GM18907 (cell line): ENCODE measurements around the gene GFRA4.

Experiments used
- ATAC-seq: cut with Tn5 transposase; IDR thresholded peaks from one replicate; pipeline ENCODE4 v1.9.1; 2021; ENCODE audit warnings: mild to moderate bottlenecking, moderate library complexity; ENCODE audit not compliant: unreplicated experiment

Gene GFRA4

GRCh38 chr20:3655131-3655405, 8.1 kb downstream of the GFRA4 start:
- ATAC-seq = no peak

- no peak for ATAC-seq
Observed at GRCh38 chr20:3654326-3655130, 8.7 kb downstream of the GFRA4 start.

DNA sequence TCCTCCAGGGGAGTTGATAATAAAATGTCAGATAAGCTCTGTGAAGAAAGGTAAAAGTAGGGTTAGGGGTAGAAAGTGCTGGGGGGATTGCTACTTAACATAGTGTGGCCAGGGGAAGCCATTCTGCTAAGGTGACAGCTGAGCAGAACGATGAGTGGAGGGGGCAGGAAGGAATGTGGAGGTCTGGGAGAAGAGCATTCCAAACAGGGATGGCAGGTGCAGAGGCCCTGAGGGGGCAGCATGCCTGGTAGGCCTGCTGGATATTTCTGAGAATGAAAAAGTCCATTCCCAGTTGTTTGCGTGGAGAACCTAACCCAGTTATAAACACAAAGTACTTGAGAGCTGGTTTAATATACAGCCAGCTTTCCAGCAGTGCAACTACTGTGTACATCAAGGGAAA, 9.3 kb downstream of the GFRA4 start:
- no peak for ATAC-seq

DNA sequence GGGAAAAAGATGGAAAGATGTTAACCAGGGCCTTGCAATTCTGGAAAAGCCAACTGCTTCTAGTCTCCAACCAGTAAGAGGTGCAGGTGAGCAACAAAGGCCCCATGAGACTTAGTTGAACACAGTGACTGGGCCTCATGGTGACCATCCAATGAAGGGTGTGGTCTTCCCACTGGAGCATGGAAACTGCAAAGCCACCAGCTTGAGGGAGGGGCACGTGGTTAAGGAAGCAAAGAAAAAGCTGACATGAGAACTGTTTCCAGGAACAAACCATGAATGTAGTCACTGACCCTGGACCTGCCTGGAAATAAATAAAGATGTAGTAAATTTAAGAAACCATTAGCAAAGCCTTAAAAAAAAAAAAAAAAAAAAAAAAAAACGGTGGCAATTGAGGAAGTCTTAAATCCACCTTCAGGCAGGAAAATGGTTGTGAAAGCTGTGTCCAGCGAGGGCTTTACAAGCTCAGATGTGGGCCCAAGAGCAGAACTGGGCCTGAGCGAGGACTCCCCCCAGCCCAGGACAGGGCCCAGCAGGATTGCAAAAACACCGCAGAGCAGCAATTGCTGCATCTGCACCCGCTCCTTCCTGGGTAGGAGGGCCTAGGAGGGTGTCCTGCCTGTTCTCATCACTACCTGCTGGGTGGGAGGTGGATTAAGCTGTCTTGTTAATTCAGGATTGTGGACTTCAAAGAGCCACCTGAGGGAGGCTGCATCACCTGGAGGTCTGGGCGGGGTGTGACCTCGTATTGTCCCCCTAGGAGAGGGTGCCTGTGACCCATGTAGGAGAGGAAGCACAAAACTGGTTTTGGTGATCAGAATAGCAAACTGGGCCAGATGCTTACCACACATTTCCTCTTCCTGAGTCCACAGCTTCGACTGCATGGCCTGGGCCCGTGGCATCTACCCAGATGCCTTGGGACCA, 10.3 kb downstream of the GFRA4 start:
- no peak for ATAC-seq

- no peak for ATAC-seq
Observed at GRCh38 chr20:3652221-3652620, 11.0 kb downstream of the GFRA4 start.

DNA sequence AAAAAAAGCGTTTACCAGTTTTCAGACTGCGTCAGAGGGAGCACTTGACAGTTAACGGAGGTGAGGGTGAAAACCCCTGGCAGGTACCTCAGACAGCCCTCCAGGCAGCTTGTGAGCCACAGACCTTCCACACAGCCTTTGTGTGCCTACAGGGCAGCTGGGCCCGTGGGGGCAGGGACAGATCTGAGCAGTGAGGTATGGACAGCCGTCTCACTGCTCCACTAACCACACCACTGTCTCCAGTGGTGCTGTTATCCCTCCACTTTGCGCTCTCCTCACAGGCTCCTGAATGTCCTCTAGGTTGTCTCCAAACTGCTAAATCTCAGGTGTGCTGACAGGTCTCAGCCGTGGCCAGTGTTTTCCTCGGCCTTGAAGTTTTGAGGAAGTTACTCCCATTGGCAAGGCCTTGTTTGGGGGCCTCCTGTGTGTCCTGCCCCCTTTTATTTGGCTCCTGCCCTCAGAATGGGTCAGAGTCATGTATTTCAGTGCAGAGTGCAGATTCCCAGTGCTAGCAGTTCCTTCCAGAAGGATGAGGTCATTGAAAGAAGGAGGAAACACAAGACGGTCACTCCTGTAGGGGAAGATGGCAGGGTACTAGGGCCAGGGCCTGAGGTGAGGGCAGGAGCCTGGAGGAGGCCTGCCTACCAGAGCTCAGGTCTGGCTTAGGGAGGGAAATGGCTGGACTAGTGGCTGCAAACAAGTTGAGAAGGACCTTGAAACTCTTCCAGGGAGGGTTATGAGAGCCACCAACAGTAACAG, 11.8 kb downstream of the GFRA4 start:
- no peak for ATAC-seq

- ATAC-seq = no peak
Observed at GRCh38 chr20:3648951-3649350, 14.2 kb downstream of the GFRA4 start.

DNA sequence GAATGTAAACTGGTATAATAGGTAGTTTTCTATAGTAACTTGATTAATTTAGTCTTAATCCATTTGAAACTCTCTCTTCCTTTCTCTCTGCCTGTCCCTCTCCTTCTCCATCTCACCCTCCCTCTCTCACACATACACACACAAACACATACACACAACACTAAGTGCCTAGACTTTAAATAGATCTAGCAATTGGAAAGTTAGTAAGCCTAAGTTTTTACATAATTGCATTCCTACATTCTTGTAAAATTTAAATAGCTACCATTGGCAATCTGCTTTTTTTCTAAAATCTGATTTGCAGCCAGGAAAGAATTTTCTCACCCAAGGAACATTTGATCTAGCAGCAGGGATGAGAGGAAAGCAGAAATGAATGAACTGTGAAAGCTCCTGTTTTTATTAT, 15.7 kb downstream of the GFRA4 start:
- ATAC-seq = no peak

DNA sequence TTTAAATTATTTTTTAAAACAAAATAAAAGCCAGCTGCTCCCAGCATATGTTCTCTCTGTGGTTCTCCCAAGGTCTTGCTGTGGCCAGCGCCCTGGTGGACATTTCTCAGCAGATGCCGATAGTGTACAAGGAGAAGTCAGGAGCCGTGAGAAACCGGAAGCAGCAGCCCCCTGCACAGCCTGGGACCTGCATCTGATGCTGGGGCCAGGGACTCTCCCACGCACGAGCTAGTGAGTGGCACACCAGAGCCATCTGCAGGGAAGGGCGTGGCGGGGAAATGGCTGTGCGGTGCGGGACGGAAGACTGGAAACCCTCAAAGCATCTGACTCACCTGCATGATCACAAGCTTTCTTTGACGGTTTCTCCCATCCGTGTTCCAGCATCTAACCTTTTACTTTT, 16.5 kb downstream of the GFRA4 start:
- ATAC-seq = no peak

- ATAC-seq = no peak
Observed at GRCh38 chr20:3646067-3646440, 17.1 kb downstream of the GFRA4 start.

GRCh38 chr20:3645309-3646066, 17.7 kb downstream of the GFRA4 start:
- no peak for ATAC-seq

DNA sequence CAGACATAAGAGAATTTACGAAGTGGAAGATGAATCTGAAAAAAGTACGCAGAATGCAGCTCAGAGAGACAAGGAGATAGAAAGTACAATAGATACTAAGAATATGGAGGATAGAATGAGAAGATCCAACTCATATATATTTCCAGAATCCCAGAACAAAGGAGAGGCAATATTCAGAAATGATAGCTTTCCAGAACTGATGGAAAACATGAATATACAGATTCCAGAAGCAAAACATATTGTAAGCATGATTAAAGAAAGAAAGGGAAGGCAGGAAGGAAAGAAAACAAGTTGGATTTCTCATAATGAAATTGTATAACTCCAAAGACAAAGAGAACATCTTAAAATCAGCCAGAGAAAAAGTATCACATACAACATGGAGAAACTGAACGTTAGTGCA, 22.9 kb downstream of the GFRA4 start:
- no peak for ATAC-seq

- no peak for ATAC-seq
Observed at GRCh38 chr20:3635346-3635745, 27.9 kb downstream of the GFRA4 start.

DNA sequence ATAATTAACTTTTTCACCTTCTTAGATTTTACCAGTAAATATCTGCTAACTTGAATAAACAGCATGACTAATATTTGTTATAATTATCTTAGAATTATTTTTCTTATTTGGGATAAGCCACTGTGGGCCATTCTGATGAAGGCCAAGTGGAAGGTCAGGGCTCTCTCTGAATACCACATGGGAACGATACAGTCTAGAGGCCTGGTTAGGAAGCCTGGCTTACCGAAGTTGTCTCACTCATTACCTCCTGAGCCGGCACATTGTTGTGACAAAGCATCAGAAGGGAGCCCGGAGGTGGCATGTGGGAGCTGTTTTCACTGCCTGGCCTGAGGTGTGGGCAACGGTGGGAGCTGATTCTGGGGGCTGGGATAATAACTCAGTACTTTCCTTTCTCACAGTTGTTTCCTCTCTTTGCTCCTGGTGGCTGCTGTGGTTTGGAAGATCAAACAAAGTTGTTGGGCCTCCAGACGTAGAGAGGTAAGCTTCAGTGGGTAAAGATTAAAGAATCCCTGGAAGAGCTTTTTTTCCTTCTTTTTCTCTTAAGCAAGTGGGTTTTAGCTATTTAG, 29.2 kb downstream of the GFRA4 start:
- ATAC-seq = no peak

GRCh38 chr20:3632311-3633004, 30.7 kb downstream of the GFRA4 start:
- no peak for ATAC-seq

GRCh38 chr20:3631534-3631933, 31.7 kb downstream of the GFRA4 start:
- no peak for ATAC-seq

DNA sequence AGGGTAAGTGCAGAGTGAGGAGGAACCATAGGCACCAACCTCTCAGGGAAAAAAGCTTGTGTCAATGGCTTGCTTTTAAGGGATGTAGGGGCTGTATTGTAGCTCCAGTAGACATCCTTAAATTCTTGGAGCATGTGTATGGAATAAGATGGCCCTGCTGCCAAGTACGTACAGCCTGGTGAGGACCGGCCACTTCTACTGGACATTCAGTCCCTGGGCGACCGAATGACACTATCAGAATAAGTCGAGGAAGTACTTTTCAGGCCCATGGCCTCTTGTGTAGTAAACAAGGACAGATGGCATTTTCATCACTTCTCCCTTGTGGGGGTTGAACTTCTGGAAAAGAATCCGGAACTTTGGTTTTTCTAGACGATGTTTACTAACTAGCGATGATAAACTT, 32.8 kb downstream of the GFRA4 start:
- ATAC-seq = no peak

DNA sequence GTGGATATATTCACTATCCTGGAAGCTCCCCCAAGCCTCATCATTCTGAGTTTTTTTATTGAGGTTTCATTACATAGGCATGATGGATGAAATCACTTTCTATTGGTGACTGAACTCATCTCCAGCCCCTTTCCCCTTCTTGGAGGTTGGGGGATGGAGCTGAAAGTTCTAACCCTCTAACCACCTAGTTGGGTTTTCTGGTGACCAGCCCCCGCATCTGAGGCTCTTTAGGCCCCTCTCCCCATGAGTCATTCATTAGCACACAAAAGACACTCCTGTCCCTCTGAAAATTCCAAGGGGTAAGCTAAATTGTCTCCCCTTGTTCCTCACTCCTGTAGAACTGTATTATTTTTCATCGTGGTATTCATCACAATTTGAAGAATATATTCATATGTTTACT, 33.3 kb downstream of the GFRA4 start:
- no peak for ATAC-seq

DNA sequence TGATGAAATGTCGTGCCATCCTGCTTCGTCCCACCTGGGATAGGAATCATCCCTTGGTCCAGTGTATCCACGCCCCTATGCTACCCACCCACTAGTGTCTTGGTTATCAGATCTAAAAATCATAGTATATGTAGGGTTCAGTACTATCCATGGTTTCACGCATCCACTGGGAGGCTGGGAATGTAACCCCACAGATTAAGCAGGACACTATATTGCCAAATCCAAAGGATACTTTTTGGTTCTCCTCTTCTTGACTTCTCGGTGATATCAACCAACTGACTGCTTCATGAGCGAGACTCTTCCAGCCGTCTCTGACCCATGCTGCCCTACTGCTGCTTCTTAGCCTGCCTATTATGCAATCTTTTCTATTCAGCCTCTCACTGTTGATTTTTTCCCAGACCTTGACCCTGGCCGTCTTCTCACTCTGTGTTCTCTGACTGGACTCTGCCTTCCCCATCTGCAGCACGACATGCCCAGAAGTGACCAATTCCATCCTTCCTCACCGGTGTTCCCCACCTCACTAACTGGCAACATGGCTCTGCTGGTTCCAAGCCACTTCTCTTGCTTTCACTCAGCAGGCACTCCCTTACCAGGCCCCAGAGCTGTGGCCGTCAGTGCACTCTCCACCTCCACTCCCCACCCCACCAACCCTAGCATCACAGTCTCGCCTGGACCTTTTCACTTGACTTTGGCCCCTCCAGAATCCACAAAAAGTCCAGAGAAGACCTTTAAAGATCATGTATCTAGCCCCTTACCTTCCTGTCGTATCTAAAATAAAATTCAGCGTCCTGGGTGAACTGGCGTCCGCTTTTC, 34.5 kb downstream of the GFRA4 start:
- no peak for ATAC-seq
